ENCODE data around the gene MAD2L1BP. TPM values are rescaled to one million over a fixed set of nuclear protein-coding genes. Genes with fewer than 3 reads are reported as not detected.
A peak's percentile ranks its signal among the peaks of the same experiment; 100 is the strongest.

MAD2L1BP gene
- total and polyA plus RNA-seq, 11 donors = 19.8 to 38.6 (median 26.6) TPM

GRCh38 chr6:43669922-43670622 is 34.4 kb downstream of the MAD2L1BP start:
- H3K4me1 ChIP-seq = peaks cover 11 to 53% (median 38%) of the 10 kb centered on the region in 12 donors
- peak overlapping the region; percentile 55 to 87 (median 78) for H3K27ac ChIP-seq
- TF ChIP-seq CTCF (IDR thresholded peaks at IDR 0.05) (no peak), POLR2A (IDR thresholded peaks at IDR 0.05) (no peak)
- H3K36me3 ChIP-seq = peaks cover 0 to 51% (median 47%) of the 10 kb centered on the region in 9 donors
- ATAC-seq (peak in 2 of 4 donors; percentile 13 to 40), DNase-seq (no peak)
- H3K27me3 ChIP-seq = no peaks in the 10 kb centered on the region
- intact Hi-C loops (cut with DNase I) = loop anchor here (2.0 to 10.0 kb wide), 13 partner anchors 52 to 409 kb away; partner anchors contain the start of gene VEGFA (in 3 of the 10)
- H3K4me3 ChIP-seq = no peak overlapping the region
- no peaks in the 10 kb centered on the region for H3K9me3 ChIP-seq
- 66 to 79% (median 78%) methylated on average over 6 of the region's 6 CpGs for WGBS, 4 donors

- peaks cover 0 to 56% (median 52%) of the 10 kb centered on the region in 9 donors for H3K36me3 ChIP-seq
- H3K4me3 ChIP-seq = no peak overlapping the region
- no peak for ATAC-seq
- peaks cover 11 to 53% (median 38%) of the 10 kb centered on the region in 12 donors for H3K4me1 ChIP-seq
- no peak for DNase-seq
- peak overlapping the region in 11 of 12 donors; percentile 59 to 87 (median 78) for H3K27ac ChIP-seq
- H3K9me3 ChIP-seq = no peaks in the 10 kb centered on the region
- intact Hi-C loops (cut with DNase I) = no loop called here
- no peaks in the 10 kb centered on the region for H3K27me3 ChIP-seq
- WGBS, 4 donors = 97 to 100% (median 99%) methylated on average over 6 of the region's 6 CpGs
- TF ChIP-seq CTCF (IDR thresholded peaks at IDR 0.05) (no peak), POLR2A (IDR thresholded peaks at IDR 0.05) (no peak)
Observed at GRCh38 chr6:43670623-43670986, 35.0 kb downstream of the MAD2L1BP start.

- WGBS, 4 donors = 90 to 94% (median 94%) methylated on average over 6 to 8 of the region's 8 CpGs
- peaks cover 0 to 62% (median 58%) of the 10 kb centered on the region in 9 donors for H3K36me3 ChIP-seq
Observed at GRCh38 chr6:43671011-43671800, 35.6 kb downstream of the MAD2L1BP start.

More at GRCh38 chr6:43671011-43671800, 35.6 kb downstream of the MAD2L1BP start:
- intact Hi-C loops (cut with DNase I) = no loop called here
- H3K9me3 ChIP-seq = no peaks in the 10 kb centered on the region
- TF ChIP-seq CTCF (IDR thresholded peaks at IDR 0.05) (no peak), POLR2A (IDR thresholded peaks at IDR 0.05) (no peak)
- H3K27ac ChIP-seq = peak overlapping the region in 5 of 12 donors; percentile 18 to 87 (median 61)
- H3K4me3 ChIP-seq = no peak overlapping the region
- ATAC-seq (no peak), DNase-seq (no peak)
- H3K27me3 ChIP-seq = no peaks in the 10 kb centered on the region
- peaks cover 11 to 53% (median 38%) of the 10 kb centered on the region in 12 donors for H3K4me1 ChIP-seq
